K562 (cell line): Measurements from ENCODE around the gene CHCHD1. TPM values are rescaled to one million over a fixed set of nuclear protein-coding genes. Genes with fewer than 3 reads are reported as not detected.

Experiments
- ARID3B ChIP-seq: fragments of 250-450 bp; sonication (Bioruptor Pico); IDR thresholded peaks from 2 replicates; pipeline ENCODE4 v1.4.0; 2020; ENCODE audit warnings: borderline replicate concordance
- EHMT2 ChIP-seq: fragments of 450-650 bp; IDR thresholded peaks from 2 replicates; pipeline ENCODE4 v1.6.1; 2018; ENCODE audit warnings: antibody characterized with exemption
- GMEB1 ChIP-seq: fragments of 250-450 bp; sonication (Bioruptor Pico); IDR thresholded peaks from 2 replicates; pipeline ENCODE4 v1.4.0; 2020; ENCODE audit warnings: mild to moderate bottlenecking
- NBN ChIP-seq: fragments of 450-650 bp; IDR thresholded peaks from 2 replicates; pipeline ENCODE4 v1.6.1; 2016; ENCODE audit warnings: low read depth, mild to moderate bottlenecking
- NCOA1 ChIP-seq: fragments of 450-650 bp; IDR thresholded peaks from 2 replicates; pipeline ENCODE4 v1.6.1; 2016; ENCODE audit warnings: low read depth
- NFYB ChIP-seq: IDR thresholded peaks from 2 replicates; pipeline ENCODE4 v1.6.1; 2011; ENCODE audit warnings: mild to moderate bottlenecking, moderate library complexity; ENCODE audit not compliant: insufficient read length; ENCODE audit errors: extremely low read depth
- RERE ChIP-seq: sonication (generic); formaldehyde crosslinking; IDR thresholded peaks from 2 replicates; pipeline ENCODE4 v1.8.0; 2023; ENCODE audit warnings: missing genetic modification reagents, mild to moderate bottlenecking, borderline replicate concordance
- SAFB2 ChIP-seq: fragments of 200-400 bp; formaldehyde crosslinking; IDR thresholded peaks from 2 replicates; pipeline ENCODE4 v1.6.1; 2018; ENCODE audit warnings: borderline replicate concordance, low read length, low read depth, moderate library complexity; ENCODE audit not compliant: severe bottlenecking
- ZNF785 ChIP-seq: fragments of 250-450 bp; sonication (Bioruptor Pico); IDR thresholded peaks from 2 replicates; pipeline ENCODE4 v1.4.0; 2020; ENCODE audit warnings: mild to moderate bottlenecking
- polyA plus RNA-seq, 8 experiments: library from polyadenylated mRNA; depleted of rRNA in 4 of 8; stranded (reverse) in 5 of 8; unstranded in 3 of 8; fragments of >200 nt; fragmentation: Nextera tagmentation in 2 of 8; fragmentation: Illumina TruSeq in 1 of 8; extraction: Ambion mirVana in 2 of 8; extraction: Trizol in 1 of 8; gene quantifications; 2 replicates each; pipeline versions ENCODE4 v1.2.1 to v1.2.3, GENCODE V29; 2011 to 2014; ENCODE audit warnings: inconsistent platforms in 1 of 8, missing spikeins in 1 of 8
- total RNA-seq, 7 experiments: library from RNA; depleted of rRNA in 6 of 7; stranded (reverse); fragments of >200 nt in 6 of 7; fragmentation: Illumina TruSeq in 2 of 7; extraction: Trizol in 2 of 7; gene quantifications; 2 replicates each; pipeline versions ENCODE4 v1.2.1 to v1.2.3, GENCODE V29; 2011 to 2021; ENCODE audit warnings: low replicate concordance in 1 of 7
- TF ChIP-seq, protein P1 (sequence below): fragments of 450-650 bp; formaldehyde crosslinking; IDR thresholded peaks from 2 replicates; pipeline ENCODE4 v1.4.0; 2022; ENCODE audit warnings: missing genetic modification characterization
- TF ChIP-seq, protein P2 (sequence below): fragments of 450-650 bp; IDR thresholded peaks from 2 replicates; pipeline ENCODE4 v1.6.1; 2016; ENCODE audit warnings: borderline replicate concordance
- TF ChIP-seq, protein P3 (sequence below), 2 experiments: fragments of 450-650 bp in 1 of 2; sonication (generic) in 1 of 2; formaldehyde crosslinking in 1 of 2; IDR thresholded peaks in 1 of 2; conservative IDR thresholded peaks in 1 of 2; 2 replicates each; pipeline versions ENCODE4 v1.6.1 to v1.8.1; 2016 to 2023; ENCODE audit warnings: mild to moderate bottlenecking in 2 of 2, moderate library complexity in 2 of 2, inconsistent platforms in 1 of 2, missing genetic modification reagents in 1 of 2

CHCHD1 gene
- total and polyA plus RNA-seq, 9 of the 15 experiments (the other 6 are each of a cell fraction or from before 2014, with no cell fraction given), result 52.9 to 126 (median 83.4) TPM

DNA sequence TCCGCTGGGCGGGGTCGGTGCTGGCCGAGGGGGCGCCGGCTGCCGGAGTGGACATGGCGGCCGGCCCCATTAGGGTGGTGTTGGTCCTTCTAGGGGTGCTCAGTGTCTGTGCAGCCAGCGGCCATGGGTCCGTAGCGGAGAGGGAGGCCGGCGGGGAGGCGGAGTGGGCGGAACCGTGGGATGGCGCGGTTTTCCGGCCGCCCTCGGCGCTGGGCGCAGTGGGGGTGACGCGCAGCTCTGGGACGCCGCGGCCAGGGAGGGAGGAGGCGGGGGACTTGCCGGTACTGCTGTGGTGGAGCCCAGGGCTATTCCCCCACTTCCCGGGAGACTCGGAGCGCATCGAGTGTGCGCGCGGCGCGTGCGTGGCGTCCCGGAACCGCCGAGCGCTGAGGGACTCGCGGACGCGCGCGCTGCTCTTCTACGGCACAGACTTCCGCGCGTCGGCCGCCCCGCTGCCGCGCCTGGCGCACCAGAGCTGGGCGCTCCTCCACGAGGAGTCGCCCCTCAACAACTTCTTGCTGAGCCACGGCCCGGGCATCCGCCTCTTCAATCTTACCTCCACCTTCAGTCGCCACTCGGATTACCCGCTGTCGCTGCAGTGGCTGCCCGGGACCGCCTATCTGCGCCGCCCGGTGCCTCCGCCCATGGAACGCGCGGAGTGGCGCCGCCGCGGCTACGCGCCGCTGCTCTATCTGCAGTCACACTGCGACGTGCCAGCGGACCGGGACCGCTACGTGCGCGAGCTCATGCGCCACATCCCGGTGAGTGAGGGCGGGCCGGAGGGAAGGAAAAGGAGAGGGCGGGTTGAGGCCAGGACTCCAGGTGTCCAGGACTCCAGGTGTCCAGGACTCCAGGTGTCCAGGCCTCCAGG is 9.3 kb upstream of the CHCHD1 start (continued):
- peak; percentile 82 for TF ChIP-seq GMEB1 (CRISPR knock-in tag)
- no peak for TF ChIP-seq SAFB2
- TF ChIP-seq EHMT2, result no peak
- TF ChIP-seq, protein P1, sequence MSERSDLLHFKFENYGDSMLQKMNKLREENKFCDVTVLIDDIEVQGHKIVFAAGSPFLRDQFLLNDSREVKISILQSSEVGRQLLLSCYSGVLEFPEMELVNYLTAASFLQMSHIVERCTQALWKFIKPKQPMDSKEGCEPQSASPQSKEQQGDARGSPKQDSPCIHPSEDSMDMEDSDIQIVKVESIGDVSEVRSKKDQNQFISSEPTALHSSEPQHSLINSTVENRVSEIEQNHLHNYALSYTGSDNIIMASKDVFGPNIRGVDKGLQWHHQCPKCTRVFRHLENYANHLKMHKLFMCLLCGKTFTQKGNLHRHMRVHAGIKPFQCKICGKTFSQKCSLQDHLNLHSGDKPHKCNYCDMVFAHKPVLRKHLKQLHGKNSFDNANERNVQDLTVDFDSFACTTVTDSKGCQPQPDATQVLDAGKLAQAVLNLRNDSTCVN, result peak; percentile 93
- no peak for TF ChIP-seq NFYB
- peak; percentile 68; the same call in 1 of the 2 replicates for TF ChIP-seq NBN
- TF ChIP-seq ARID3B (CRISPR knock-in tag), result no peak
- TF ChIP-seq NCOA1, result no peak
- TF ChIP-seq, protein P2, sequence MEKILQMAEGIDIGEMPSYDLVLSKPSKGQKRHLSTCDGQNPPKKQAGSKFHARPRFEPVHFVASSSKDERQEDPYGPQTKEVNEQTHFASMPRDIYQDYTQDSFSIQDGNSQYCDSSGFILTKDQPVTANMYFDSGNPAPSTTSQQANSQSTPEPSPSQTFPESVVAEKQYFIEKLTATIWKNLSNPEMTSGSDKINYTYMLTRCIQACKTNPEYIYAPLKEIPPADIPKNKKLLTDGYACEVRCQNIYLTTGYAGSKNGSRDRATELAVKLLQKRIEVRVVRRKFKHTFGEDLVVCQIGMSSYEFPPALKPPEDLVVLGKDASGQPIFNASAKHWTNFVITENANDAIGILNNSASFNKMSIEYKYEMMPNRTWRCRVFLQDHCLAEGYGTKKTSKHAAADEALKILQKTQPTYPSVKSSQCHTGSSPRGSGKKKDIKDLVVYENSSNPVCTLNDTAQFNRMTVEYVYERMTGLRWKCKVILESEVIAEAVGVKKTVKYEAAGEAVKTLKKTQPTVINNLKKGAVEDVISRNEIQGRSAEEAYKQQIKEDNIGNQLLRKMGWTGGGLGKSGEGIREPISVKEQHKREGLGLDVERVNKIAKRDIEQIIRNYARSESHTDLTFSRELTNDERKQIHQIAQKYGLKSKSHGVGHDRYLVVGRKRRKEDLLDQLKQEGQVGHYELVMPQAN, result peak; percentile 70; the same call in 1 of the 2 replicates
- TF ChIP-seq, protein P3, sequence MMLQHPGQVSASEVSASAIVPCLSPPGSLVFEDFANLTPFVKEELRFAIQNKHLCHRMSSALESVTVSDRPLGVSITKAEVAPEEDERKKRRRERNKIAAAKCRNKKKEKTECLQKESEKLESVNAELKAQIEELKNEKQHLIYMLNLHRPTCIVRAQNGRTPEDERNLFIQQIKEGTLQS (IDR thresholded peaks at IDR 0.05), result no peak
- TF ChIP-seq, protein P3 (CRISPR knock-in tag; conservative IDR thresholded peaks at IDR 0.05), result peak; percentile 94
- no peak for TF ChIP-seq RERE (CRISPR knock-in tag)
- TF ChIP-seq ZNF785 (CRISPR knock-in tag), result no peak
